ENCODE results near the gene YAP1.

YAP1 gene

GRCh38 chr11:102202972-102203371 is 92.7 kb downstream of the YAP1 start:
- DNase-seq: no peak

- no peak for DNase-seq
These were observed 93.9 kb downstream of the YAP1 start for GRCh38 chr11:102204174-102204573.

GRCh38 chr11:102205805-102206204 is 95.6 kb downstream of the YAP1 start:
- DNase-seq: no peak

GRCh38 chr11:102208835-102209234 is 98.6 kb downstream of the YAP1 start:
- DNase-seq: no peak

GRCh38 chr11:102214623-102215022 is 104.4 kb downstream of the YAP1 start:
- DNase-seq: no peak

- no peak for DNase-seq
These were observed 106.3 kb downstream of the YAP1 start for GRCh38 chr11:102216433-102217075.

GRCh38 chr11:102220728-102221467 is 110.7 kb downstream of the YAP1 start:
- no peak for DNase-seq

GRCh38 chr11:102223859-102224258 is 113.6 kb downstream of the YAP1 start:
- DNase-seq: no peak

GRCh38 chr11:102225689-102226568 is 115.7 kb downstream of the YAP1 start:
- no peak for DNase-seq

- DNase-seq: no peak
These were observed 116.6 kb downstream of the YAP1 start for GRCh38 chr11:102226702-102227490.

GRCh38 chr11:102229510-102230123 is 119.4 kb downstream of the YAP1 start:
- DNase-seq: no peak

GRCh38 chr11:102230186-102230585 is 119.9 kb downstream of the YAP1 start:
- no peak for DNase-seq

- no peak for DNase-seq
These were observed 120.7 kb downstream of the YAP1 start for GRCh38 chr11:102230911-102231310.

- no peak for DNase-seq
These were observed 124.7 kb downstream of the YAP1 start for GRCh38 chr11:102234779-102235439.

- no peak for DNase-seq
These were observed 127.0 kb downstream of the YAP1 start for GRCh38 chr11:102237096-102237735.

GRCh38 chr11:102238391-102238821 is 128.2 kb downstream of the YAP1 start:
- no peak for DNase-seq

GRCh38 chr11:102239448-102239847 is 129.2 kb downstream of the YAP1 start:
- DNase-seq: no peak

GRCh38 chr11:102239911-102240310 is 129.7 kb downstream of the YAP1 start:
- DNase-seq: no peak

GRCh38 chr11:102240502-102240901 is 130.3 kb downstream of the YAP1 start:
- no peak for DNase-seq

GRCh38 chr11:102241026-102241425 is 130.8 kb downstream of the YAP1 start:
- DNase-seq: no peak

- no peak for DNase-seq
These were observed 133.2 kb downstream of the YAP1 start for GRCh38 chr11:102243399-102243884.

Measured in GDM1 (cell line).